ENCODE measurements around the gene ALK.

Gene ALK

DNA sequence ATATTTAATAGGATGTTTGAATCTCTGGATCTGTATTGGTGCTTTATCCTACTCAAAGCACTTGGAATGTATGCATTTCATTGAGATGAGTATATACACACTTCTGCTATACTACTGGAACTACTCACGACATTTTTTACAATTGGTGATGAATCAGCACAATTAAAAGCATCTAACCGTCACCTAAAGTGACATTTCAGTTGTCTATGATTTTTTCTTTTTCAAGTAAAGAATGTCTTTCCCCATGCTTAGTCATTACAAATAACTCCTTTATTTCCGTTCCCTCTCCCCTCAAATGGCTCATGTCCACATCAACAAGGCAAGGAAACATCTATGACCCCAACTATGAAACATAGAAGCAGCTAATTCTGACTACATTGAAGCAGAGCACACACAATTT is 728.9 kb downstream of the ALK start:
- Histone ChIP-seq H3K27ac (replicated peaks; ENCODE audit: low read length) (no peak overlapping the region), H3K4me2 (ENCODE audit: insufficient read depth, low read length, poor library complexity, severe bottlenecking) (no peak overlapping the region)

DNA sequence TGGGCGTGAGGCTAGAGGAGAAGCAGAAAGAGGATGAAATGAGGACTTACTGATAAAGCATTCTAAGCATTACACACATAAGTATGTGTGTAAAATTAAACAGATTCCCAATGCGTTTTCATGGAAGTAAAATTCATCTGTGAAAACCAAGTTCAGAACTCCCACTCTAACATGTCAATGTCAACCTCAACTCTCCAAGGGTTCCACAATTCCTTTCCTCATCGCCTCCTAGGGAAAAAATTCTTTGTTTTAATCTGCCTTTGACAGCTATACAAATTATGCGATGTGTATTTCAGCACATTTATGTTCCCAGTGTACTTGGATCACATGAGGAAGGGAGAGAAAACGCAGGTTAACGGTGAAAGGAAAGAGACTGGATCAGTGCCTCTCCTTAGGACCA is 729.6 kb downstream of the ALK start:
- WGBS, 2 donors (ENCODE audit: extremely low coverage in 2 of 2, insufficient read length in 2 of 2, insufficient replicate concordance in 1 of 2) = no CpG with 5 or more reads among the region's 6 CpGs

More for the DNA sequence above, 728.9 kb downstream of the ALK start:
- no peak overlapping the region for H2BK12ac ChIP-seq (ENCODE audit: low read length)
- H3K4ac ChIP-seq (ENCODE audit: low read length) = no peak overlapping the region
- peaks cover 0 to under 1% of the 10 kb centered on the region in 2 donors for H3K9me3 ChIP-seq (replicated peaks in 1 of 2; ENCODE audit: control insufficient read depth in 2 of 2, insufficient read depth in 1 of 2, low read depth in 1 of 2, low read length in 2 of 2)
- H3K4me3 ChIP-seq (ENCODE audit: low read length in 2 of 2) = no peak overlapping the region
- H3K79me1 ChIP-seq (ENCODE audit: low read depth, low read length) = no peaks in the 10 kb centered on the region
- H3K27me3 ChIP-seq (ENCODE audit: control insufficient read depth in 3 of 3, insufficient read depth in 3 of 3, low read depth in 1 of 3, low read length in 3 of 3) = no peaks in the 10 kb centered on the region
- H2BK5ac ChIP-seq (ENCODE audit: low read length) = no peak overlapping the region
- no CpG with 5 or more reads among the region's 3 CpGs for WGBS, 2 donors (ENCODE audit: extremely low coverage in 2 of 2, insufficient read length in 2 of 2, insufficient replicate concordance in 1 of 2)
- H3K4me1 ChIP-seq (ENCODE audit: control insufficient read depth in 2 of 2, insufficient read depth in 1 of 2, low read depth in 1 of 2, low read length in 2 of 2) = no peaks in the 10 kb centered on the region
- no peak overlapping the region for H4K91ac ChIP-seq (ENCODE audit: low read depth, low read length, poor library complexity)
- no peak overlapping the region for H3K18ac ChIP-seq (ENCODE audit: low read length)
- H3K14ac ChIP-seq (ENCODE audit: low read length) = no peak overlapping the region
- H2BK15ac ChIP-seq (ENCODE audit: low read length) = no peak overlapping the region
- no peak for DNase-seq (ENCODE audit: low spot score)
- no peak overlapping the region for H2AK5ac ChIP-seq (ENCODE audit: low read depth, low read length)
- H2AFZ ChIP-seq (ENCODE audit: low read length) = no peak overlapping the region
- H3K36me3 ChIP-seq (replicated peaks in 1 of 2; ENCODE audit: control insufficient read depth in 2 of 2, insufficient read depth in 2 of 2, low read length in 2 of 2) = peaks cover 0 to 25% of the 10 kb centered on the region in 2 donors
- H3K23ac ChIP-seq (ENCODE audit: low read depth, low read length, poor library complexity) = no peak overlapping the region
- no peak overlapping the region for H2BK120ac ChIP-seq (ENCODE audit: low read depth, low read length)
- no peak overlapping the region for H3K9ac ChIP-seq (ENCODE audit: low read depth, low read length, poor library complexity)
- no peak overlapping the region for H4K8ac ChIP-seq (ENCODE audit: low read depth, low read length)

DNA sequence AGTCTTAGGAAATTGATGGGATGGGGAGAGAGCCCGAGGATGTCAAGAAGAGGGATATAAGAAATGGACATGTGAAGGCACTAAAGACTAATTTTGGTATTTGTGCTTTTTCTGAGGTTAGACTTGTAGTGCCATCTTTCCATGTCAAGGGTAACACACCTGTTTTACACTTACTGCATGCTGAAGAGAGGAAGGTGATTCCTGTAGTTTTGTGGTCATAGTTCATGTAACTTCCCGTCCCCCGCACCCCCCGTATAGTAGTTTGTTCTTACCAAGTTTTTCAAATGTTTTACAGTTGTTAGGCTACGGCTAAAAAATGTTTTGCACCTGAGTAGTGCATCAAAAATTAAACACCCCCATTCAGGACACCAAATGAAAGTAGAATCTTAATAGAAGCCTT is 732.3 kb downstream of the ALK start:
- H3K14ac ChIP-seq (ENCODE audit: low read length) = no peak overlapping the region

More for the DNA sequence above, 729.6 kb downstream of the ALK start:
- H3K36me3 ChIP-seq (replicated peaks in 1 of 2; ENCODE audit: control insufficient read depth in 2 of 2, insufficient read depth in 2 of 2, low read length in 2 of 2) = peaks cover 0 to 25% of the 10 kb centered on the region in 2 donors
- no peaks in the 10 kb centered on the region for H3K27me3 ChIP-seq (ENCODE audit: control insufficient read depth in 3 of 3, insufficient read depth in 3 of 3, low read depth in 1 of 3, low read length in 3 of 3)
- no peak for DNase-seq (ENCODE audit: low spot score)
- H3K9me3 ChIP-seq (replicated peaks in 1 of 2; ENCODE audit: control insufficient read depth in 2 of 2, insufficient read depth in 1 of 2, low read depth in 1 of 2, low read length in 2 of 2) = peaks cover 1 to 5% of the 10 kb centered on the region in 2 donors
- H3K18ac ChIP-seq (ENCODE audit: low read length) = no peak overlapping the region
- no peak overlapping the region for H3K14ac ChIP-seq (ENCODE audit: low read length)
- no peak overlapping the region for H2AK5ac ChIP-seq (ENCODE audit: low read depth, low read length)
- H3K27ac ChIP-seq (replicated peaks; ENCODE audit: low read length) = no peak overlapping the region
- no peak overlapping the region for H2AFZ ChIP-seq (ENCODE audit: low read length)
- no peak overlapping the region for H2BK15ac ChIP-seq (ENCODE audit: low read length)
- H3K4me3 ChIP-seq (ENCODE audit: low read length in 2 of 2) = no peak overlapping the region
- no peaks in the 10 kb centered on the region for H3K79me1 ChIP-seq (ENCODE audit: low read depth, low read length)
- H3K4ac ChIP-seq (ENCODE audit: low read length) = no peak overlapping the region
- no peak overlapping the region for H4K91ac ChIP-seq (ENCODE audit: low read depth, low read length, poor library complexity)
- no peak overlapping the region for H3K23ac ChIP-seq (ENCODE audit: low read depth, low read length, poor library complexity)
- no peak overlapping the region for H3K9ac ChIP-seq (ENCODE audit: low read depth, low read length, poor library complexity)
- H3K4me1 ChIP-seq (ENCODE audit: control insufficient read depth in 2 of 2, insufficient read depth in 1 of 2, low read depth in 1 of 2, low read length in 2 of 2) = no peaks in the 10 kb centered on the region
- no peak overlapping the region for H2BK120ac ChIP-seq (ENCODE audit: low read depth, low read length)
- H2BK5ac ChIP-seq (ENCODE audit: low read length) = no peak overlapping the region
- H3K4me2 ChIP-seq (ENCODE audit: insufficient read depth, low read length, poor library complexity, severe bottlenecking) = no peak overlapping the region
- H4K8ac ChIP-seq (ENCODE audit: low read depth, low read length) = no peak overlapping the region
- no peak overlapping the region for H2BK12ac ChIP-seq (ENCODE audit: low read length)

DNA sequence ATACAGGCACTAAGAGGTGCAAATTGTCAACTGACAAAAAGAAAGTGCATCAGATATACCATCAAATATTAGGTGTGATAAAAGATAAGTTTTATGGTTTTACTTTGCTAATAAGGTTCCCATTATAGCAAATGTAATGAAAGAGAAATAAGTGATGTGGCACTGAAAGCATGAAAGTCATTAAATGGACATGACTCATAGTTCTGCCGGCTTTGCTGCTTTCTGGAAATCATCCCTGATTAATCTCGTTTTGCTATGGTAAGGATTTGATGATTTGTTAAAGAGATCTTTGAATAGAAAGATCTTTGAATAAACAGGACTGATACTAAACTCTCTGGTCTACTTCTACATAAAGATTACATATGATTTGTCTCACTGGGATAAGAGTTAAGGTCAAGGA is 733.5 kb downstream of the ALK start:
- Histone ChIP-seq H3K23ac (ENCODE audit: low read depth, low read length, poor library complexity) (no peak overlapping the region), H2BK12ac (ENCODE audit: low read length) (no peak overlapping the region), H3K4me2 (ENCODE audit: insufficient read depth, low read length, poor library complexity, severe bottlenecking) (no peak overlapping the region), H3K27me3 (ENCODE audit: control insufficient read depth in 3 of 3, insufficient read depth in 3 of 3, low read depth in 1 of 3, low read length in 3 of 3) (no peaks in the 10 kb centered on the region), H2BK120ac (ENCODE audit: low read depth, low read length) (no peak overlapping the region), H3K18ac (ENCODE audit: low read length) (no peak overlapping the region), H3K36me3 (replicated peaks in 1 of 2; ENCODE audit: control insufficient read depth in 2 of 2, insufficient read depth in 2 of 2, low read length in 2 of 2) (peaks cover 0 to 6% of the 10 kb centered on the region in 2 donors), H2BK5ac (ENCODE audit: low read length) (no peak overlapping the region), H3K9me3 (replicated peaks in 1 of 2; ENCODE audit: control insufficient read depth in 2 of 2, insufficient read depth in 1 of 2, low read depth in 1 of 2, low read length in 2 of 2) (peaks cover 1 to 5% of the 10 kb centered on the region in 2 donors), H3K4ac (ENCODE audit: low read length) (no peak overlapping the region), H4K91ac (ENCODE audit: low read depth, low read length, poor library complexity) (no peak overlapping the region), H3K14ac (ENCODE audit: low read length) (no peak overlapping the region), H2AFZ (ENCODE audit: low read length) (no peak overlapping the region), H3K4me3 (ENCODE audit: low read length in 2 of 2) (no peak overlapping the region), H3K9ac (ENCODE audit: low read depth, low read length, poor library complexity) (no peak overlapping the region), H3K79me1 (ENCODE audit: low read depth, low read length) (no peaks in the 10 kb centered on the region), H2AK5ac (ENCODE audit: low read depth, low read length) (no peak overlapping the region), H2BK15ac (ENCODE audit: low read length) (no peak overlapping the region), H3K4me1 (ENCODE audit: control insufficient read depth in 2 of 2, insufficient read depth in 1 of 2, low read depth in 1 of 2, low read length in 2 of 2) (no peaks in the 10 kb centered on the region), H3K27ac (replicated peaks; ENCODE audit: low read length) (no peak overlapping the region), H4K8ac (ENCODE audit: low read depth, low read length) (no peak overlapping the region)
- no peak for DNase-seq (ENCODE audit: low spot score)
- no CpG with 5 or more reads among the region's 2 CpGs for WGBS, 2 donors (ENCODE audit: extremely low coverage in 2 of 2, insufficient read length in 2 of 2, insufficient replicate concordance in 1 of 2)

More for the DNA sequence above, 732.3 kb downstream of the ALK start:
- H3K36me3 ChIP-seq (replicated peaks in 1 of 2; ENCODE audit: control insufficient read depth in 2 of 2, insufficient read depth in 2 of 2, low read length in 2 of 2) = peaks cover 0 to 13% of the 10 kb centered on the region in 2 donors
- WGBS, 2 donors (ENCODE audit: extremely low coverage in 2 of 2, insufficient read length in 2 of 2, insufficient replicate concordance in 1 of 2) = no CpG with 5 or more reads among the region's 5 CpGs
- no peaks in the 10 kb centered on the region for H3K79me1 ChIP-seq (ENCODE audit: low read depth, low read length)
- H2AK5ac ChIP-seq (ENCODE audit: low read depth, low read length) = no peak overlapping the region
- DNase-seq (ENCODE audit: low spot score) = no peak
- peaks cover 1 to 5% of the 10 kb centered on the region in 2 donors for H3K9me3 ChIP-seq (replicated peaks in 1 of 2; ENCODE audit: control insufficient read depth in 2 of 2, insufficient read depth in 1 of 2, low read depth in 1 of 2, low read length in 2 of 2)
- H3K4me2 ChIP-seq (ENCODE audit: insufficient read depth, low read length, poor library complexity, severe bottlenecking) = no peak overlapping the region
- no peak overlapping the region for H2BK5ac ChIP-seq (ENCODE audit: low read length)
- no peak overlapping the region for H2BK12ac ChIP-seq (ENCODE audit: low read length)
- H2AFZ ChIP-seq (ENCODE audit: low read length) = no peak overlapping the region
- no peak overlapping the region for H3K23ac ChIP-seq (ENCODE audit: low read depth, low read length, poor library complexity)
- no peak overlapping the region for H3K18ac ChIP-seq (ENCODE audit: low read length)
- H4K8ac ChIP-seq (ENCODE audit: low read depth, low read length) = no peak overlapping the region
- H3K27ac ChIP-seq (replicated peaks; ENCODE audit: low read length) = no peak overlapping the region
- no peak overlapping the region for H3K9ac ChIP-seq (ENCODE audit: low read depth, low read length, poor library complexity)
- H3K4me3 ChIP-seq (ENCODE audit: low read length in 2 of 2) = no peak overlapping the region
- H3K4me1 ChIP-seq (ENCODE audit: control insufficient read depth in 2 of 2, insufficient read depth in 1 of 2, low read depth in 1 of 2, low read length in 2 of 2) = no peaks in the 10 kb centered on the region
- H4K91ac ChIP-seq (ENCODE audit: low read depth, low read length, poor library complexity) = no peak overlapping the region
- H2BK120ac ChIP-seq (ENCODE audit: low read depth, low read length) = no peak overlapping the region
- H2BK15ac ChIP-seq (ENCODE audit: low read length) = no peak overlapping the region
- H3K4ac ChIP-seq (ENCODE audit: low read length) = no peak overlapping the region
- no peaks in the 10 kb centered on the region for H3K27me3 ChIP-seq (ENCODE audit: control insufficient read depth in 3 of 3, insufficient read depth in 3 of 3, low read depth in 1 of 3, low read length in 3 of 3)

All from neuronal stem cell (in vitro differentiated cells).